ENCODE data around the gene FAM117A. TPM values are rescaled to one million over a fixed set of nuclear protein-coding genes. Genes with fewer than 3 reads are reported as not detected.
"Not testable (repeated sequence)": the region's sequence is repeated elsewhere in the genome, so short reads cannot be mapped to it uniquely, and the experiment has no call there.

Gene FAM117A
- total and polyA plus RNA-seq, 2 donors (not counting 3 experiments of a cell fraction or from before 2014, with no cell fraction given), result 12.2 to 24.1 TPM

DNA sequence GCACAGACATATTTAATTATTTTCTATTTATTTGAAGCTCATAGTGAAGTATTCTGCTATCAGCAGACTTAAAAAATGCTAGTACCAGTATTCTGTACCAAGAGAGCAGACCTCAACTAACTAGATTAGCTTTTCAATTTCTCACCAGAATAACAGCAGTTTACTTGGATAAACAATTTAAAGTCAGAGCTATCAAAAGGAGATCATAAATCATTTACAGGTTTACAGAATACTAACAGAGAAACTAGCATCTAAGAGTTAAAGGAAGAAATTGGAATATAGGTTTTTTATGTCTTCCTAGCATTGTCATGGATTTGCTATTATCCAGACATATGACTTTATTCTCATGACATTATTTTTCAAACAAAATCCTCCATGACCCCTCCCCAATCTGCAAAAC is 89.4 kb downstream of the FAM117A start:
- ChIA-PET CTCF (interaction anchor here (0.8 to 1.4 kb wide), 7 partner anchors 10 to 99 kb away, joined by 3 to 4 read pairs (median 3); partner anchors contain the start of gene NXPH3), POLR2A (no interaction called here)
- Histone ChIP-seq H3K4me2 (ENCODE audit: insufficient read depth, low read length) (no peak overlapping the region), H3K79me2 (ENCODE audit: control insufficient read depth, insufficient read depth, low read length) (peaks cover 70% of the 10 kb centered on the region), H3K36me3 (ENCODE audit: control insufficient read depth in 2 of 2, extremely low read depth in 1 of 2, insufficient read depth in 2 of 2, low read length in 2 of 2) (no peaks in the 10 kb centered on the region), H3K9me1 (replicated peaks; ENCODE audit: control insufficient read depth, extremely low read depth, insufficient read depth, low read length) (no peaks in the 10 kb centered on the region), H3K27ac (ENCODE audit: insufficient read depth, low read depth, low read length) (no peak overlapping the region), H4K20me1 (replicated peaks; ENCODE audit: control insufficient read depth, extremely low read depth, insufficient read depth, low read length) (no peaks in the 10 kb centered on the region), H3K9ac (replicated peaks; ENCODE audit: extremely low read depth, insufficient read depth, low read length) (no peak overlapping the region), H3K4me1 (ENCODE audit: control insufficient read depth, extremely low read depth, insufficient read depth, low read length) (peaks cover 26% of the 10 kb centered on the region), H3K4me3 (replicated peaks in 1 of 3; ENCODE audit: insufficient read depth in 1 of 3, low read depth in 1 of 3, low read length in 3 of 3) (no peak overlapping the region), H3K27me3 (ENCODE audit: control insufficient read depth in 2 of 2, insufficient read depth in 2 of 2, low read length in 2 of 2) (no peaks in the 10 kb centered on the region), H2AFZ (ENCODE audit: low read depth, low read length) (no peak overlapping the region), H3K9me3 (replicated peaks; ENCODE audit: control insufficient read depth, insufficient read depth, low read length) (no peaks in the 10 kb centered on the region)
- TF ChIP-seq MYC (IDR thresholded peaks at IDR 0.05; ENCODE audit: low read depth, low read length), result no peak
- no peak for TF ChIP-seq GATA2 (IDR thresholded peaks at IDR 0.05; ENCODE audit: insufficient read depth, insufficient read length, low read depth, low read length)
- TF ChIP-seq JUN (IDR thresholded peaks at IDR 0.05; ENCODE audit: borderline replicate concordance, insufficient read depth, insufficient read length, low read depth), result no peak
- TF ChIP-seq, protein P1, sequence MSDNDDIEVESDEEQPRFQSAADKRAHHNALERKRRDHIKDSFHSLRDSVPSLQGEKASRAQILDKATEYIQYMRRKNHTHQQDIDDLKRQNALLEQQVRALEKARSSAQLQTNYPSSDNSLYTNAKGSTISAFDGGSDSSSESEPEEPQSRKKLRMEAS (IDR thresholded peaks at IDR 0.05; ENCODE audit: insufficient read depth, insufficient read length), result no peak
- TF ChIP-seq FOS (IDR thresholded peaks at IDR 0.05; ENCODE audit: borderline replicate concordance, insufficient read depth, low read length), result no peak
- TF ChIP-seq EZH2 (IDR thresholded peaks at IDR 0.05; ENCODE audit: borderline replicate concordance, low read depth, low read length, severe bottlenecking), result no peak
- TF ChIP-seq POLR2AphosphoS5 (IDR thresholded peaks at IDR 0.05; ENCODE audit: insufficient read depth, low read depth, low read length), result no peak
- TF ChIP-seq, protein P2, sequence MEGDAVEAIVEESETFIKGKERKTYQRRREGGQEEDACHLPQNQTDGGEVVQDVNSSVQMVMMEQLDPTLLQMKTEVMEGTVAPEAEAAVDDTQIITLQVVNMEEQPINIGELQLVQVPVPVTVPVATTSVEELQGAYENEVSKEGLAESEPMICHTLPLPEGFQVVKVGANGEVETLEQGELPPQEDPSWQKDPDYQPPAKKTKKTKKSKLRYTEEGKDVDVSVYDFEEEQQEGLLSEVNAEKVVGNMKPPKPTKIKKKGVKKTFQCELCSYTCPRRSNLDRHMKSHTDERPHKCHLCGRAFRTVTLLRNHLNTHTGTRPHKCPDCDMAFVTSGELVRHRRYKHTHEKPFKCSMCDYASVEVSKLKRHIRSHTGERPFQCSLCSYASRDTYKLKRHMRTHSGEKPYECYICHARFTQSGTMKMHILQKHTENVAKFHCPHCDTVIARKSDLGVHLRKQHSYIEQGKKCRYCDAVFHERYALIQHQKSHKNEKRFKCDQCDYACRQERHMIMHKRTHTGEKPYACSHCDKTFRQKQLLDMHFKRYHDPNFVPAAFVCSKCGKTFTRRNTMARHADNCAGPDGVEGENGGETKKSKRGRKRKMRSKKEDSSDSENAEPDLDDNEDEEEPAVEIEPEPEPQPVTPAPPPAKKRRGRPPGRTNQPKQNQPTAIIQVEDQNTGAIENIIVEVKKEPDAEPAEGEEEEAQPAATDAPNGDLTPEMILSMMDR (IDR thresholded peaks at IDR 0.05; ENCODE audit: extremely low read depth in 1 of 2, insufficient read depth in 1 of 2, low read depth in 1 of 2, low read length in 2 of 2), result no peak
- TF ChIP-seq POLR2A (IDR thresholded peaks at IDR 0.05; ENCODE audit: low read depth, low read length), result no peak
- FAIRE-seq (no peak), DNase-seq (ENCODE audit: low read depth, low spot score) (no peak)
- intact Hi-C loops (cut with micrococcal nuclease) (no loop called here), dilution Hi-C loops (cut with MboI; ENCODE audit: extremely low pct_ligation_motif_present, low sequenced_read_pairs) (no loop called here)
- no TSS peak for BruUV-seq (replicated peaks)

DNA sequence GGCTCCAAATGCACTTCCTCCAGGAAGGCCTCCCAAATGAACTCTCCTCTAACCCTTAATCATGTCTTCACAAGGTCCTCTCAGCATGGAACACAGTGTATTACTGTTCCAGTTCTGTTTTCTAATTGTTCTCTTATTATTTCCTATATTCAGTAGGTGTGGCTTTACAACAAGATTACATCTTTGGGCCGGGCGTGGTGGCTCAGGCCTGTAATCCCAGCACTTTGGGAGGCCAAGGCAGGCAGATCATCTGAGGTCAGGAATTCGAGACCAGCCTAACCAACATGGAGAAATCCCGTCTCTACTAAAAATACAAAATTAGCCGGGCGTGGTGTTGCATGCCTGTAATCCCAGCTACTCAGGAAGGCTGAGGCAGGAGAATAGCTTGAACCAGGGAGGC is 90.3 kb downstream of the FAM117A start:
- CTCF ChIA-PET, result interaction anchor here (0.8 to 1.4 kb wide), 4 partner anchors 17 to 98 kb away, joined by 3 to 4 read pairs (median 4); partner anchors contain the start of gene NXPH3
- BruUV-seq (replicated peaks); intact Hi-C loops (cut with micrococcal nuclease); H3K27ac ChIP-seq (ENCODE audit: insufficient read depth, low read depth, low read length); dilution Hi-C loops (cut with MboI; ENCODE audit: extremely low pct_ligation_motif_present, low sequenced_read_pairs); H2AFZ ChIP-seq (ENCODE audit: low read depth, low read length); H4K20me1 ChIP-seq (replicated peaks; ENCODE audit: control insufficient read depth, extremely low read depth, insufficient read depth, low read length); H3K4me2 ChIP-seq (ENCODE audit: insufficient read depth, low read length); H3K9me3 ChIP-seq (replicated peaks; ENCODE audit: control insufficient read depth, insufficient read depth, low read length); H3K27me3 ChIP-seq (ENCODE audit: control insufficient read depth in 2 of 2, insufficient read depth in 2 of 2, low read length in 2 of 2); DNase-seq (ENCODE audit: low read depth, low spot score); H3K9me1 ChIP-seq (replicated peaks; ENCODE audit: control insufficient read depth, extremely low read depth, insufficient read depth, low read length); H3K4me3 ChIP-seq (replicated peaks in 1 of 3; ENCODE audit: insufficient read depth in 1 of 3, low read depth in 1 of 3, low read length in 3 of 3); H3K9ac ChIP-seq (replicated peaks; ENCODE audit: extremely low read depth, insufficient read depth, low read length); H3K36me3 ChIP-seq (ENCODE audit: control insufficient read depth in 2 of 2, extremely low read depth in 1 of 2, insufficient read depth in 2 of 2, low read length in 2 of 2); FAIRE-seq; POLR2A ChIA-PET: not testable (repeated sequence)
- peaks cover 70% of the 10 kb centered on the region for H3K79me2 ChIP-seq (ENCODE audit: control insufficient read depth, insufficient read depth, low read length)
- H3K4me1 ChIP-seq (ENCODE audit: control insufficient read depth, extremely low read depth, insufficient read depth, low read length), result peaks cover 26% of the 10 kb centered on the region

Measured in endothelial cell of umbilical vein (primary cell).